Measurements from ENCODE around the gene ZSCAN5B.
"Not testable (repeated sequence)": the region's sequence is repeated elsewhere in the genome, so short reads cannot be mapped to it uniquely, and the experiment has no call there.

Gene ZSCAN5B

GRCh38 chr19:56197646-56198045, at the start of gene ZSCAN5B:
Gene ZSCAN5B (minus strand): TSS chr19:56197783. CDS start chr19:56193052, 4,731 bp downstream.
- DNase-seq: not testable (repeated sequence)

- not testable (repeated sequence) for DNase-seq
These were observed 48.2 kb upstream of the ZSCAN5B start for GRCh38 chr19:56245764-56246163.

GRCh38 chr19:56245121-56245740, 47.6 kb upstream of the ZSCAN5B start:
- no peak for DNase-seq

GRCh38 chr19:56223481-56223880, 25.9 kb upstream of the ZSCAN5B start:
- no peak for DNase-seq

GRCh38 chr19:56222901-56223300, 25.3 kb upstream of the ZSCAN5B start:
- no peak for DNase-seq

- DNase-seq: no peak
These were observed 24.3 kb upstream of the ZSCAN5B start for GRCh38 chr19:56221851-56222250.

- not testable (repeated sequence) for DNase-seq
These were observed 23.9 kb upstream of the ZSCAN5B start for GRCh38 chr19:56221442-56221841.

- DNase-seq: no peak
These were observed 21.4 kb upstream of the ZSCAN5B start for GRCh38 chr19:56218961-56219360.

- no peak for DNase-seq
These were observed 19.7 kb upstream of the ZSCAN5B start for GRCh38 chr19:56217039-56217949.

- DNase-seq: no peak
These were observed 14.1 kb upstream of the ZSCAN5B start for GRCh38 chr19:56211718-56212117.

GRCh38 chr19:56210036-56210435, 12.5 kb upstream of the ZSCAN5B start:
- DNase-seq: not testable (repeated sequence)

- no peak for DNase-seq
These were observed 11.5 kb upstream of the ZSCAN5B start for GRCh38 chr19:56209091-56209490.

- not testable (repeated sequence) for DNase-seq
These were observed 10.0 kb upstream of the ZSCAN5B start for GRCh38 chr19:56207581-56207980.

GRCh38 chr19:56201973-56202372, 4.4 kb upstream of the ZSCAN5B start, which contains the start of gene ZSCAN5C:
Gene ZSCAN5C (plus strand): TSS chr19:56202273. CDS start chr19:56205914, 3,641 bp downstream.
- DNase-seq: no peak

- DNase-seq: no peak
These were observed 2.1 kb upstream of the ZSCAN5B start for GRCh38 chr19:56199687-56200086.

- DNase-seq: no peak
These were observed 3.5 kb downstream of the ZSCAN5B start for GRCh38 chr19:56193981-56194640.

- no peak for DNase-seq
These were observed 5.9 kb downstream of the ZSCAN5B start for GRCh38 chr19:56191711-56192110.

- no peak for DNase-seq
These were observed 6.5 kb downstream of the ZSCAN5B start for GRCh38 chr19:56191115-56191514.

- no peak for DNase-seq
These were observed 7.8 kb downstream of the ZSCAN5B start for GRCh38 chr19:56189785-56190184.

GRCh38 chr19:56177564-56178243, 19.9 kb downstream of the ZSCAN5B start:
- DNase-seq: no peak

GRCh38 chr19:56176881-56177280, 20.7 kb downstream of the ZSCAN5B start:
- DNase-seq: peak; percentile 38

GRCh38 chr19:56176310-56176709, 21.3 kb downstream of the ZSCAN5B start:
- DNase-seq: not testable (repeated sequence)

- not testable (repeated sequence) for DNase-seq
These were observed 21.7 kb downstream of the ZSCAN5B start, which contains the start of gene GALP for GRCh38 chr19:56175861-56176307. Gene GALP (plus strand): TSS chr19:56176008. CDS start chr19:56177109, 1,101 bp downstream.

Data from NCI-H1105 treated with DMSO at 0.1 percent for 48 hours (cell line).